GM13977 (cell line): ENCODE data around the gene NR3C1.

Source experiments
- DNase-seq: peaks from one replicate; pipeline ENCODE4 v3.0.0; 2012; ENCODE audit warnings: low spot score
- CTCF ChIP-seq: IDR thresholded peaks from 2 replicates; pipeline ENCODE4 v1.5.1; 2012; ENCODE audit warnings: mild to moderate bottlenecking, control low read depth; ENCODE audit not compliant: insufficient read depth; ENCODE audit errors: extremely low read depth, missing control alignments
- in situ Hi-C: fragments of 300-500 bp; cut with MboI; formaldehyde crosslinking; loops from one replicate; pipeline ENCODE4 v1.12.0; 2022; ENCODE audit warnings: low sequenced_read_pairs, low pct_unique_long_range_greater_than_20kb, mixed read lengths, inconsistent platforms; ENCODE audit not compliant: unreplicated experiment

Gene NR3C1

GRCh38 chr5:143319437-143320227, 83.9 kb downstream of the NR3C1 start:
- no peak for TF ChIP-seq CTCF
- in situ Hi-C loops, result no loop called here

GRCh38 chr5:143318833-143319232, 84.7 kb downstream of the NR3C1 start:
- no peak for TF ChIP-seq CTCF
- no peak for DNase-seq
- in situ Hi-C loops, result no loop called here

More at GRCh38 chr5:143319437-143320227, 83.9 kb downstream of the NR3C1 start:
- DNase-seq, result no peak

GRCh38 chr5:143318270-143318669, 85.2 kb downstream of the NR3C1 start:
- no peak for DNase-seq
- no peak for TF ChIP-seq CTCF
- in situ Hi-C loops, result no loop called here

- in situ Hi-C loops, result no loop called here
- TF ChIP-seq CTCF, result no peak
- DNase-seq, result no peak
Observed at GRCh38 chr5:143316844-143317631, 86.4 kb downstream of the NR3C1 start.

- TF ChIP-seq CTCF, result no peak
- in situ Hi-C loops, result no loop called here
- DNase-seq, result no peak
Observed at GRCh38 chr5:143316337-143316736, 87.1 kb downstream of the NR3C1 start.

- in situ Hi-C loops, result no loop called here
- no peak for DNase-seq
- TF ChIP-seq CTCF, result no peak
Observed at GRCh38 chr5:143315929-143316328, 87.6 kb downstream of the NR3C1 start.
